ENCODE data around the gene PIP4K2B. TPM values are rescaled to one million over a fixed set of nuclear protein-coding genes. Genes with fewer than 3 reads are reported as not detected.

The PIP4K2B gene
- total and polyA plus RNA-seq, 2 of the 8 experiments (the other 6 are each of a cell fraction or from before 2014, with no cell fraction given), result 21.5 to 57.8 TPM

DNA sequence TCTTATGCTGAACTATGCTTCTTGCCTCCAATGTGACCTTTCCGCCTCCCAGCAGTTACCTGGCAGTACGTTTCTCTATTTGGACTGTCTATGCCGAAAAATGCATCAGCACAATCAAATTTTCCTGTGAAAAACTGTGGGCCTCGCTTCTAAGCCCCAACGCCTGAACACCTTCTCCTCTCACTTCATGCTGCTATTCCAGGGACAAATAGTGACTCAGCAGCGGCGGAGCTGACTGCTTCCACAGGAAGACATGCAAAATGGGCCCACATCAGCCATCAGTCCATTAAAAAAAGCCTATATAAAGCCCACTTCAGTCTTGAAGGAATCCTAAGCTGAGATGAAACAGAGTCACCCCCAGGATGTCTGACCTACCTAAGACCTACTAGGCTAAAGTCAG, 10.5 kb upstream of the PIP4K2B start:
- no peak for DNase-seq (ENCODE audit: low read depth in 1 of 2, low spot score in 2 of 2)
- H3K4me1 ChIP-seq (replicated peaks in 1 of 4; ENCODE audit: control insufficient read depth in 3 of 4, insufficient read depth in 4 of 4, low read length in 3 of 4), result no peaks in the 10 kb centered on the region
- H4K8ac ChIP-seq (ENCODE audit: extremely low read depth, insufficient read depth, low read length), result no peak overlapping the region
- H3K23ac ChIP-seq (ENCODE audit: insufficient read length), result no peak overlapping the region
- no peak overlapping the region for H2BK12ac ChIP-seq (ENCODE audit: low read depth, low read length)
- ChIA-PET CTCF (ENCODE audit: partially characterized antibody) (interaction anchor here (0.8 to 1.2 kb wide), 2 partner anchors 12 to 35 kb away, joined by 5 read pairs; no protein-coding TSS in a partner anchor), POLR2A (ENCODE audit: partially characterized antibody) (interaction anchor here (0.6 to 1.6 kb wide), 3 partner anchors 10 to 34 kb away, joined by 3 to 4 read pairs (median 3); no protein-coding TSS in a partner anchor)
- no peak overlapping the region for H3K56ac ChIP-seq (replicated peaks; ENCODE audit: insufficient read length, low read depth, low read length)
- 94% methylated on average over 7 of the region's 7 CpGs; no CpG with 5 or more reads in 1 of the 2 experiments for WGBS, 2 experiments (ENCODE audit: extremely low coverage in 1 of 2, insufficient coverage in 1 of 2, insufficient read length in 1 of 2, insufficient replicate concordance in 2 of 2, low coverage in 1 of 2, low lambda C conversion rate in 2 of 2, missing lambda C conversion rate in 1 of 2)
- H4K91ac ChIP-seq (replicated peaks; ENCODE audit: insufficient read length, low read length), result no peak overlapping the region
- no peak overlapping the region for H3K27ac ChIP-seq (ENCODE audit: low read depth, low read length)
- H3K23me2 ChIP-seq (ENCODE audit: low read depth, low read length), result peaks cover 2% of the 10 kb centered on the region; the same call in 1 of the 2 replicates
- TF ChIP-seq CHD2 (IDR thresholded peaks at IDR 0.05; ENCODE audit: low read length) (no peak), ASH2L (IDR thresholded peaks at IDR 0.05; ENCODE audit: low read length) (no peak), CTBP2 (IDR thresholded peaks at IDR 0.05; ENCODE audit: borderline replicate concordance, insufficient read depth, insufficient read length, low read length) (no peak), NRF1 (IDR thresholded peaks at IDR 0.05; ENCODE audit: low read depth, low read length) (no peak), RAD21 (IDR thresholded peaks at IDR 0.05 in 1 of 2, conservative IDR thresholded peaks at IDR 0.05 in 1 of 2; ENCODE audit: low read depth in 2 of 2, low read length in 2 of 2) (no peak), TCF12 (IDR thresholded peaks at IDR 0.05; ENCODE audit: low read depth, low read length) (no peak), YY1 (IDR thresholded peaks at IDR 0.05; ENCODE audit: low read depth, low read length) (no peak), POLR2A (IDR thresholded peaks at IDR 0.05; ENCODE audit: control extremely low read depth in 1 of 2, low read depth in 2 of 2, low read length in 2 of 2) (no peak), CHD1 (IDR thresholded peaks at IDR 0.05; ENCODE audit: low read depth, low read length) (no peak)
- no peak overlapping the region for H2BK20ac ChIP-seq (ENCODE audit: low read length)
- no peak overlapping the region for H2BK5ac ChIP-seq (ENCODE audit: low read depth, low read length)
- no peak for FAIRE-seq
- no peak overlapping the region for H4K5ac ChIP-seq (ENCODE audit: insufficient read length, low read depth, low read length)
- no peak overlapping the region for H2BK120ac ChIP-seq (replicated peaks; ENCODE audit: low read depth, low read length)
- no peak overlapping the region for H2AK5ac ChIP-seq (ENCODE audit: low read depth, low read length)
- no peaks in the 10 kb centered on the region for H3K79me1 ChIP-seq (ENCODE audit: low read depth, low read length)
- H2AFZ ChIP-seq (ENCODE audit: low read length), result no peak overlapping the region
- H3K18ac ChIP-seq (ENCODE audit: extremely low read depth, low read length), result no peak overlapping the region
- no peak overlapping the region for H3K9ac ChIP-seq (replicated peaks in 1 of 4; ENCODE audit: extremely low read depth in 1 of 4, low read depth in 3 of 4, low read length in 3 of 4)
- no peaks in the 10 kb centered on the region for H3K27me3 ChIP-seq (replicated peaks in 1 of 4; ENCODE audit: control insufficient read depth in 3 of 4, extremely low read depth in 1 of 4, insufficient read depth in 3 of 4, low read length in 3 of 4)
- H2BK15ac ChIP-seq (ENCODE audit: low read length), result no peak overlapping the region
- H4K20me1 ChIP-seq (replicated peaks in 1 of 2; ENCODE audit: control insufficient read depth in 1 of 2, insufficient read depth in 2 of 2, low read length in 2 of 2), result no peaks in the 10 kb centered on the region
- no peaks in the 10 kb centered on the region for H3K9me3 ChIP-seq (ENCODE audit: insufficient read depth in 2 of 2, low read depth in 1 of 2, low read length in 1 of 2)
- H3K4me2 ChIP-seq (ENCODE audit: insufficient read depth in 1 of 2, low read depth in 2 of 2, low read length in 2 of 2), result no peak overlapping the region
- no peak overlapping the region for H3K4me3 ChIP-seq (ENCODE audit: extremely low read depth in 1 of 4, insufficient read depth in 2 of 4, low read depth in 3 of 4, low read length in 4 of 4)
- H3K4ac ChIP-seq (replicated peaks; ENCODE audit: insufficient read length, low read depth, low read length), result no peak overlapping the region
- H3K36me3 ChIP-seq (ENCODE audit: control insufficient read depth in 2 of 4, insufficient read depth in 4 of 4, low read length in 3 of 4), result peaks cover 12 to 43% (median 28%) of the 10 kb centered on the region in 4 experiments
- no peaks in the 10 kb centered on the region for H3K79me2 ChIP-seq (ENCODE audit: control insufficient read depth in 1 of 2, insufficient read depth in 2 of 2, low read length in 2 of 2)
- H3K14ac ChIP-seq (ENCODE audit: insufficient read length), result no peak overlapping the region

Measured in H1 (cell line).